ENCODE results near the gene PLD5.
"Not testable (repeated sequence)": the region's sequence is repeated elsewhere in the genome, so short reads cannot be mapped to it uniquely, and the experiment has no call there.

PLD5 gene

GRCh38 chr1:242146652-242147051 lies 377.8 kb downstream of the PLD5 start:
- no peak for DNase-seq (ENCODE audit: low spot score)

GRCh38 chr1:242140836-242141235 lies 383.7 kb downstream of the PLD5 start:
- no peak for DNase-seq (ENCODE audit: low spot score)

GRCh38 chr1:242139986-242140385 lies 384.5 kb downstream of the PLD5 start:
- DNase-seq (ENCODE audit: low spot score) = no peak

- DNase-seq (ENCODE audit: low spot score) = no peak
These were observed 385.1 kb downstream of the PLD5 start for GRCh38 chr1:242139442-242139841.

- DNase-seq (ENCODE audit: low spot score) = no peak
These were observed 390.7 kb downstream of the PLD5 start for GRCh38 chr1:242133796-242134195.

- no peak for DNase-seq (ENCODE audit: low spot score)
These were observed 391.1 kb downstream of the PLD5 start for GRCh38 chr1:242133351-242133750.

- no peak for DNase-seq (ENCODE audit: low spot score)
These were observed 392.2 kb downstream of the PLD5 start for GRCh38 chr1:242132121-242132817.

- DNase-seq (ENCODE audit: low spot score) = no peak
These were observed 395.5 kb downstream of the PLD5 start for GRCh38 chr1:242128951-242129502.

GRCh38 chr1:242120432-242120831 lies 404.1 kb downstream of the PLD5 start:
- no peak for DNase-seq (ENCODE audit: low spot score)

GRCh38 chr1:242100921-242101320 lies 423.6 kb downstream of the PLD5 start:
- DNase-seq (ENCODE audit: low spot score) = no peak

- DNase-seq (ENCODE audit: low spot score) = not testable (repeated sequence)
These were observed 427.2 kb downstream of the PLD5 start for GRCh38 chr1:242097283-242097682.

GRCh38 chr1:242093116-242093515 lies 431.4 kb downstream of the PLD5 start:
- no peak for DNase-seq (ENCODE audit: low spot score)

- DNase-seq (ENCODE audit: low spot score) = no peak
These were observed 434.6 kb downstream of the PLD5 start for GRCh38 chr1:242089911-242090310.

GRCh38 chr1:242088875-242089274 lies 435.6 kb downstream of the PLD5 start:
- no peak for DNase-seq (ENCODE audit: low spot score)

- no peak for DNase-seq (ENCODE audit: low spot score)
These were observed 437.8 kb downstream of the PLD5 start for GRCh38 chr1:242086706-242087105.

GRCh38 chr1:242086093-242086492 lies 438.4 kb downstream of the PLD5 start:
- no peak for DNase-seq (ENCODE audit: low spot score)

- DNase-seq (ENCODE audit: low spot score) = no peak
These were observed 440.8 kb downstream of the PLD5 start for GRCh38 chr1:242083742-242084141.

- no peak for DNase-seq (ENCODE audit: low spot score)
These were observed 443.1 kb downstream of the PLD5 start for GRCh38 chr1:242081446-242081845.

- DNase-seq (ENCODE audit: low spot score) = no peak
These were observed 458.7 kb downstream of the PLD5 start for GRCh38 chr1:242065813-242066212.

- DNase-seq (ENCODE audit: low spot score) = no peak
These were observed 462.2 kb downstream of the PLD5 start for GRCh38 chr1:242062271-242062670.

GRCh38 chr1:242059976-242060375 lies 464.5 kb downstream of the PLD5 start:
- no peak for DNase-seq (ENCODE audit: low spot score)

- not testable (repeated sequence) for DNase-seq (ENCODE audit: low spot score)
These were observed 465.9 kb downstream of the PLD5 start for GRCh38 chr1:242058582-242058981.

GRCh38 chr1:242058181-242058580 lies 466.3 kb downstream of the PLD5 start:
- DNase-seq (ENCODE audit: low spot score) = not testable (repeated sequence)

- no peak for DNase-seq (ENCODE audit: low spot score)
These were observed 466.8 kb downstream of the PLD5 start for GRCh38 chr1:242057745-242058115.
